HUES48 (cell line): ENCODE results near the gene PROCA1.

ENCODE experiments used
- H3K27ac ChIP-seq: one replicate; pipeline ENCODE4 v1.7.0; 2013; ENCODE audit warnings: low read depth, low read length, inconsistent platforms
- H3K27me3 ChIP-seq: 2 replicates; pipeline ENCODE4 v1.6.1; 2013; ENCODE audit warnings: mild to moderate bottlenecking, low read length; ENCODE audit not compliant: control insufficient read depth, insufficient read depth
- H3K36me3 ChIP-seq: 2 replicates; pipeline ENCODE4 v1.6.1; 2013; ENCODE audit warnings: low read length; ENCODE audit not compliant: control insufficient read depth, insufficient read depth
- H3K4me1 ChIP-seq: 2 replicates; pipeline ENCODE4 v1.6.1; 2013; ENCODE audit warnings: mild to moderate bottlenecking, low read length; ENCODE audit not compliant: control insufficient read depth, insufficient read depth
- H3K4me3 ChIP-seq: 2 replicates; pipeline ENCODE4 v1.5.1; 2013; ENCODE audit warnings: mild to moderate bottlenecking, low read depth, low read length
- H3K9ac ChIP-seq: 2 replicates; pipeline ENCODE4 v1.6.1; 2013; ENCODE audit warnings: mild to moderate bottlenecking, low read depth, low read length, moderate library complexity
- H3K9me3 ChIP-seq: 2 replicates; pipeline ENCODE4 v1.6.1; 2013; ENCODE audit warnings: low read length; ENCODE audit not compliant: control insufficient read depth, insufficient read depth

Gene PROCA1

GRCh38 chr17:28712705-28713415 is 1.2 kb upstream of the PROCA1 start:
- Histone ChIP-seq H3K4me3 (peak overlapping the region; percentile 88), H3K27ac (peak overlapping the region; percentile 95), H3K36me3 (peaks cover 32% of the 10 kb centered on the region), H3K27me3 (no peaks in the 10 kb centered on the region), H3K9ac (no peak overlapping the region), H3K4me1 (peaks cover 8% of the 10 kb centered on the region), H3K9me3 (no peaks in the 10 kb centered on the region)

GRCh38 chr17:28712032-28712704 is 480 bp upstream of the PROCA1 start:
- H3K36me3 ChIP-seq, result peaks cover 32% of the 10 kb centered on the region
- H3K4me3 ChIP-seq, result peak overlapping the region; percentile 88
- no peaks in the 10 kb centered on the region for H3K9me3 ChIP-seq
- H3K4me1 ChIP-seq, result peaks cover 8% of the 10 kb centered on the region
- peak overlapping the region; percentile 70 for H3K9ac ChIP-seq
- H3K27ac ChIP-seq, result peak overlapping the region; percentile 95
- H3K27me3 ChIP-seq, result no peaks in the 10 kb centered on the region

DNA sequence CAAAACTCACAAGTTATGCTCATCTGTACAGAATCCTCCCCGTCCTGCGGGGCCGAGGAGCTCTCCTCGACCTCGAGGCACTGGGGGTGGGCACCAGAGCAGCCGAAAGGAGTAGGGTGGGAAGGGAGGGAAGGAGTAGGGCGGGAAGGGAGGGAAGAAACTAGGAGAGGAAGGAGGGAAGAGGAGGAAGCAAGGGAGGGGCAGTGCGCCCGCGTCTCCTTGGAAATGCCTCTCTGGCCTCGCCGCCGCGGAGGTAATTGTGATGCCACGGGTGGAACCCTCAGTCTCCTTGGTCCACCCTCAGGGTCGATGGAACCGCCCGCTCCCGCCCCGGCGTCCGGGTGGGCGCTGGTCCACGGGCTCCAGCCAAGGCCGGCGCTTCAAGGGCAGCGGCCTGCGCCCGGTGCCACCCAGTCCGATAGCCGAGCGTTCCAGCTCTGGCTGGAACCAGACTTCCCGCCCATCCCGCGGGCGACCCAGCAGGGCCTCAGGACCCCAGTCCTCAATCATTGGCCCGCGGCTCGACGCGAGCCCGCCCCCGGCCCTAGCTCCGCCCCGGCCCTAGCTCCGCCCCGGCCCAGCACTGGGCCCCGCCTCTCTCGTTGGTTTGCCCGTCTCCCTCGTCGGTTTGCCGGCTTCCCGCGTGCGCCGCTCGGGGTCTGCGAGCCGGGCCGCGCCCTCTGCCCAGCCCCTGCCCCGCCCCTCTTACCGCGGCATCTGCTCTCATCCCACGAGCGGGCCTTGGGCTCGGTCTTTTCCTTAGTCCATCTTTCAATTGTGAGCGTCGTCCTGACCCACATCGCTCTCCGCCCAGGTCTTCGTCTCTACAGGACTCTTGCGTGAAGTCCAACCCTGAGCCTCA is 596 bp downstream of the PROCA1 start:
- peak overlapping the region; percentile 95 for H3K9ac ChIP-seq
- H3K9me3 ChIP-seq, result no peaks in the 10 kb centered on the region
- H3K4me1 ChIP-seq, result peaks cover 8% of the 10 kb centered on the region
- H3K27ac ChIP-seq, result peak overlapping the region; percentile 98
- peaks cover 30% of the 10 kb centered on the region for H3K36me3 ChIP-seq
- peak overlapping the region; percentile 88 for H3K4me3 ChIP-seq
- H3K27me3 ChIP-seq, result no peaks in the 10 kb centered on the region

DNA sequence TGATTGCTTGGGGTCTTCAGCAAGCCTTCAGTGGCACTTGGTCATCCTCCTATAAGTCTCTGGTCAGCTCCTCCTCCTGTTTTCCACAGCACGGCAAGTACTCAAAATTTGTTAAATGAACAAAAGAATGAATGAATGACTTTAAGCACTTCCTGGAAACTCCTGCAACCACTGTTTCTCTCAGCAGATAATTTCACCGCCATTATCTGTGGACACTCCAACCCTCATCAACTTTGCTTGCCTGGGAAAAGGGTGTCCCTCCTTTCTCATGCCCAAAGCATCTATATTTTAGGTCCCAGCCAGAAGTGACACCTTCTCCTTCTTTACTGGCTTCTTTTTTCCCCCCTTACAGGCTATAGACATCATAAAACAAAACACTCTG is 4.4 kb downstream of the PROCA1 start:
- Histone ChIP-seq H3K27me3 (no peaks in the 10 kb centered on the region), H3K4me3 (no peak overlapping the region), H3K4me1 (peaks cover under 1% of the 10 kb centered on the region; the same call in 1 of the 2 replicates), H3K9me3 (no peaks in the 10 kb centered on the region), H3K36me3 (peaks cover 24% of the 10 kb centered on the region), H3K27ac (no peak overlapping the region), H3K9ac (no peak overlapping the region)

- Histone ChIP-seq H3K9me3 (no peaks in the 10 kb centered on the region), H3K27me3 (no peaks in the 10 kb centered on the region), H3K27ac (no peak overlapping the region), H3K4me3 (no peak overlapping the region), H3K36me3 (peaks cover 30% of the 10 kb centered on the region), H3K4me1 (no peaks in the 10 kb centered on the region), H3K9ac (no peak overlapping the region)
Measured at GRCh38 chr17:28706471-28707338, 5.0 kb downstream of the PROCA1 start.

DNA sequence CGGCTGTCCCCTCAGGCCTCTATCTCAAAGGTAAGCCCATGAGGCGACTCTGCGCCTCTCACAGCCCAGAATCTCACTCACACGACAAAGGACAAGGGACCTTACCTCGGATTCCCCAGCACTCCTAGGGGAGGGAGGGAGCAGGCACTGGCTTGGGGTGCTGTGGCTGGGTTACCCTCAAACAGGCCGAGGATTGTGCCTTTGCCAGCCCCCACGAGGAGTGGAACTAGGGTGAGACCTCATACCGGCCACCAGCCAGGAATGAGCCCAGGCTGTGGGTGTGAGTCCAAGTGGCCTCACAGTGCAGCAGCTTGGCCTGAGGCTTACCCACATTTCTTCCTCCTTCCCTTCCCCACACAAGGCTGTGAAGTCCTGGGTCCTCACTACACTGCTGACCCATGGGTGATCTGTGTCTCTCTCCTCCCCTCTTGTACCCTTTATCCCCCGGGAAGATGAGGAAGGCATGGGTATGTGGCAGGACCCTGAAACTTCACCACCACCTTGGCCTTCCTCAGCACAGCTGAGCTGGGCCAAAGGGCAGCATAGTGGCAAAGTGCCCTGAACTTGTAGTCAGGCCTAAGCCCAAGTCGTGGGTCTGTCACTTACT is 5.9 kb downstream of the PROCA1 start:
- Histone ChIP-seq H3K9me3 (no peaks in the 10 kb centered on the region), H3K9ac (no peak overlapping the region), H3K4me1 (no peaks in the 10 kb centered on the region), H3K27ac (peak overlapping the region; percentile 36), H3K36me3 (peaks cover 39% of the 10 kb centered on the region), H3K27me3 (no peaks in the 10 kb centered on the region), H3K4me3 (no peak overlapping the region)

DNA sequence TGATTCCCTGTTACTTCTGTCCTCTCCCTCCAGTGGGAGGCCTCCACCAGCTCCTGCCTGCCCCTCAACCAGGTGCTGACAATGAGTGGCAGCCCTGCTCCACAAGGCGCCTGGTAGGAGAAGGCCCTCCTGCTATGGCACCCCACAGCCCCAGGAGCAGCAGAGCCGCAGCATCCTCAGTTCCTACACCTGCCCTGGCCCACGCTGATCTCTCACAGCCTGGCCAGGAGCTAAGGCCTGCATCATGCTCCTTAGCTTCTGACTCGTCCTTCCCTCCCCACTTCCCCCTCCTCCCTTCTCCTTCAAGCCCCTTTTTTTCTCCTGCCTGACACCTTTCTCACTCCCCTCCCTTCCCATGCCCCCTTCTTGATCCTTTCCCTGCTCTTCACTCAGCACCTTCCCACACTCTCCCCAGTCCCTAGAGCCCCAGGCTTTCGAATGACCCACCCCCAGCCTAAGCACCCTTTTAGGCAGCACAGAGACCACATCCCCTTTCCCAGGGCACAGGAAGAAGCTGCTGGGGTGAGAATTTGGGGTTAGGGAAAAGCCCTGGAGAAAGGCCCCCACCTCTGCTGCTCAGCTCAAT is 6.5 kb downstream of the PROCA1 start:
- H3K9ac ChIP-seq, result no peak overlapping the region
- H3K27ac ChIP-seq, result no peak overlapping the region
- H3K36me3 ChIP-seq, result peaks cover 45% of the 10 kb centered on the region

DNA sequence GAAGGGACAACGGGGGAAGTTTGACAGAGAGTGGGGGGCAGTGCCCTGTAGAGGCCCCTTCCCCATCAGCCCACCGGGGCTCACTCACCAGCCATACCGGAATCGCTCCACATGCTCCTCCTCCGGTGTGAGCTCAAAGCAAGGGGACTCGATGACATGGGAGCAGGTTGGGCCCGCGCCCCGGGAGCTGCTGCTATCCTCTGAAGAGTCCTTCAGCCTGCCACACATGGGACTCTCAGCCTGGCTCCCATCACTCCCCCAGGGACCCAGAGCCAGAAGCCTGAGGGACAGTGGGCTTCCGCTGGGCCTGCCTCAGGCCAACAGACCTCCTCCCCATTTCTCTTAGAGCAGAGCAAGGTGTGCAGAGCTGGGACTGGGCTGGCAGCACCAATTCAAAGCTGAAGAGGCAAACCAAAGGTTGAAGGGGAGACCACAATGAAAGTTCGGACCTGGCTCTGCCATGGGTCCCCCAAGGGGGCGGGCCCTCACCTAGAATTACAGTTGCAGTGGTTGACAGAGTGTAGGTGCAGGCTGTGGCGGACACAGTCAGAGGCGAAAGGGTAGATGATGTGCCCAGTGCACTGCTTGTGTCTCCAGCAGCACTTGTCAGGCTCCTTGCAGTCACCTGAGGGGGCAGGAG is 7.3 kb downstream of the PROCA1 start:
- Histone ChIP-seq H3K9ac (no peak overlapping the region), H3K27me3 (no peaks in the 10 kb centered on the region), H3K36me3 (peaks cover 54% of the 10 kb centered on the region), H3K27ac (no peak overlapping the region), H3K9me3 (no peaks in the 10 kb centered on the region), H3K4me3 (no peak overlapping the region), H3K4me1 (no peaks in the 10 kb centered on the region)

More for the DNA sequence above, 6.5 kb downstream of the PROCA1 start:
- Histone ChIP-seq H3K9me3 (no peaks in the 10 kb centered on the region), H3K4me1 (no peaks in the 10 kb centered on the region), H3K27me3 (no peaks in the 10 kb centered on the region), H3K4me3 (no peak overlapping the region)

DNA sequence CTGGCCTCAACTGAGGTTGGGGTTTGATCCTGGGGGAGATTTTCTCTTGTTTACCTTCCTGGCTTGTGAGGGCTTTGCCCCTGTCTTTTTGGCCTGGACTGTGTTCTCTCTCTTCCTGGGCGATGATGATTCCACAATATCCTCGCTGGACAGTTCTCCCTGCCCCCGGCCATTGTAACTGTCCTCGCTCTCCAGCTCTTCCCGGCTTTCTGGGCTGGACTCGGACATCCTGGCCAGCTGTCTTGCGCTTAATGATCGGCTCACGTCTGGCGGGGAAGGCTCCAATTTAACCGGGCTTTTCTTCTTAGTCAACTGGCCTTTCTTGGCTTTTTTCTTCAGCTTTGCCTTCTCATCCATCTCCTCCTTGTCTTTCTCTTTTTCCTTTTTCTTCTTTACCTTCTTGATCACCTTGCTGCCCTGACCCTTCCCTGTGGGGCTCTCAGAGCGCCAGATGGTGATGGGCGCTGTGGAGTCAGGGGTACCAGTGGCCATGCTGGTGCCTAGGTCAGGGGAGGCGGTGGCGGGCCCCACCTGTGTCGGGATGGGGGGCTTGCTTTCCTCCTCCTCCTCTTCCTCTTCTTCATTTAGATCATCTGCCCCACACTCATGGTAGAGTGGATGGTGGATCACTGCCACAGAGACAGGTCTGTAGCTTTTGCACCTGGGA is 8.0 kb downstream of the PROCA1 start:
- H3K9ac ChIP-seq, result no peak overlapping the region
- H3K27ac ChIP-seq, result no peak overlapping the region
- H3K9me3 ChIP-seq, result no peaks in the 10 kb centered on the region
- H3K4me1 ChIP-seq, result no peaks in the 10 kb centered on the region
- H3K4me3 ChIP-seq, result no peak overlapping the region
- H3K36me3 ChIP-seq, result peaks cover 60% of the 10 kb centered on the region
- H3K27me3 ChIP-seq, result no peaks in the 10 kb centered on the region
